Endothelial cell of umbilical vein (primary cell): ENCODE data around the gene SRD5A1. TPM values are rescaled to one million over a fixed set of nuclear protein-coding genes. Genes with fewer than 3 reads are reported as not detected.

Experiments
- BruUV-seq: library from RNA; stranded (reverse); fragments of 400-500 nt; replicated peaks from 2 replicates; lab custom pipeline; 2021; lab: Mats Ljungman, UMichigan
- CTCF ChIA-PET: fragments of 300-600, 350-600 bp; sonication (Branson Sonifier 250); formaldehyde crosslinking; loops from one replicate; lab custom pipeline; 2021; ENCODE audit warnings: antibody characterized with exemption, inconsistent platforms; lab: Charles Lee
- POLR2A ChIA-PET: fragments of 300-600, 350-600 bp; sonication (Branson Sonifier 250); formaldehyde crosslinking; loops from one replicate; lab custom pipeline; 2021; ENCODE audit warnings: antibody characterized with exemption, inconsistent platforms; lab: Charles Lee
- DNase-seq: peaks from one replicate; pipeline ENCODE4 v3.0.0-alpha.2; 2011; ENCODE audit warnings: low read depth, low spot score
- FAIRE-seq: peaks from 2 replicates; lab custom pipeline; 2011; peaks lifted over from hg19 to GRCh38; lab: Jason Lieb, UNC
- H2AFZ ChIP-seq: 2 replicates; pipeline ENCODE4 v1.6.0; 2012; ENCODE audit warnings: low read depth, low read length, control low read depth, inconsistent platforms
- H3K27ac ChIP-seq: 2 replicates; pipeline ENCODE4 v1.5.1; 2011; ENCODE audit warnings: low read depth, mild to moderate bottlenecking, control low read depth, low read length, moderate library complexity; ENCODE audit not compliant: insufficient read depth
- H3K27me3 ChIP-seq, 2 experiments: 2 replicates each; pipeline versions ENCODE4 v1.6.0 to v1.6.1; 2011; ENCODE audit warnings: low read length in 2 of 2, mixed read lengths in 1 of 2; ENCODE audit not compliant: control insufficient read depth in 2 of 2, insufficient read depth in 2 of 2
- H3K36me3 ChIP-seq, 2 experiments: 2 replicates in 1 of 2; 3 replicates in 1 of 2; pipeline ENCODE4 v1.5.1; 2011; ENCODE audit warnings: low read length in 2 of 2, mild to moderate bottlenecking in 1 of 2, moderate library complexity in 1 of 2; ENCODE audit not compliant: control insufficient read depth in 2 of 2, insufficient read depth in 2 of 2; ENCODE audit errors: extremely low read depth in 1 of 2
- H3K4me1 ChIP-seq: 3 replicates; pipeline ENCODE4 v1.5.1; 2011; ENCODE audit warnings: mild to moderate bottlenecking, low read length; ENCODE audit not compliant: control insufficient read depth, insufficient read depth; ENCODE audit errors: extremely low read depth
- H3K4me2 ChIP-seq: 2 replicates; pipeline ENCODE4 v1.6.1; 2011; ENCODE audit warnings: low read length, control low read depth, mixed read lengths; ENCODE audit not compliant: insufficient read depth
- H3K4me3 ChIP-seq, 3 experiments: fragments of 200-600 bp in 1 of 3; sonication (generic), shearing (Covaris generic) in 1 of 3; replicated peaks in 1 of 3; 2 replicates each; pipeline ENCODE4 v1.5.1; 2011 to 2016; ENCODE audit warnings: control low read depth in 3 of 3, low read length in 3 of 3, mild to moderate bottlenecking in 2 of 3, inconsistent platforms in 1 of 3, low read depth in 1 of 3, moderate library complexity in 1 of 3; ENCODE audit not compliant: insufficient read depth in 1 of 3
- H3K79me2 ChIP-seq: 2 replicates; pipeline ENCODE4 v1.6.0; 2012; ENCODE audit warnings: low read length, inconsistent platforms; ENCODE audit not compliant: control insufficient read depth, insufficient read depth
- H3K9ac ChIP-seq: replicated peaks from 2 replicates; pipeline ENCODE3; 2011; ENCODE audit warnings: low read length, control low read depth; ENCODE audit not compliant: insufficient read depth; ENCODE audit errors: extremely low read depth
- H3K9me1 ChIP-seq: replicated peaks from 3 replicates; pipeline ENCODE4 v1.6.0; 2011; ENCODE audit warnings: mild to moderate bottlenecking, low read length; ENCODE audit not compliant: control insufficient read depth, insufficient read depth; ENCODE audit errors: extremely low read depth
- H3K9me3 ChIP-seq: replicated peaks from 2 replicates; pipeline ENCODE4 v1.5.1; 2012; ENCODE audit warnings: low read length, inconsistent platforms; ENCODE audit not compliant: control insufficient read depth, insufficient read depth
- H4K20me1 ChIP-seq: replicated peaks from 2 replicates; pipeline ENCODE3; 2011; ENCODE audit warnings: mild to moderate bottlenecking, low read length; ENCODE audit not compliant: control insufficient read depth, insufficient read depth; ENCODE audit errors: extremely low read depth
- CTCF ChIP-seq, 2 donors: IDR thresholded peaks; 1 replicate in 1 of 2; 2 replicates in 1 of 2; pipeline ENCODE4 v1.5.1; 2011; ENCODE audit warnings: low read length in 2 of 2, mild to moderate bottlenecking in 2 of 2, moderate library complexity in 2 of 2, control low read depth in 1 of 2, inconsistent platforms in 1 of 2, low read depth in 1 of 2; ENCODE audit not compliant: insufficient read depth in 1 of 2; ENCODE audit errors: extremely low read depth in 1 of 2
- EZH2 ChIP-seq: IDR thresholded peaks from 2 replicates; pipeline ENCODE4 v1.6.1; 2012; ENCODE audit warnings: borderline replicate concordance, low read depth, mild to moderate bottlenecking, moderate library complexity, low read length, inconsistent platforms; ENCODE audit not compliant: severe bottlenecking
- FOS ChIP-seq: IDR thresholded peaks from 2 replicates; pipeline ENCODE4 v1.6.1; 2011; ENCODE audit warnings: mild to moderate bottlenecking, low read length, moderate library complexity, borderline replicate concordance; ENCODE audit not compliant: insufficient read depth
- GATA2 ChIP-seq: IDR thresholded peaks from 2 replicates; pipeline ENCODE4 v1.7.0; 2011; ENCODE audit warnings: low read depth, mild to moderate bottlenecking, moderate library complexity, mixed read lengths, low read length; ENCODE audit not compliant: insufficient read length, insufficient read depth
- JUN ChIP-seq: IDR thresholded peaks from 2 replicates; pipeline ENCODE4 v1.6.1; 2011; ENCODE audit warnings: borderline replicate concordance, low read depth; ENCODE audit not compliant: insufficient read length, insufficient read depth
- MAX ChIP-seq: IDR thresholded peaks from 2 replicates; pipeline ENCODE4 v1.6.1; 2011; ENCODE audit not compliant: insufficient read depth, insufficient read length
- MYC ChIP-seq: IDR thresholded peaks from one replicate; pipeline ENCODE4 v1.6.1; 2011; ENCODE audit warnings: mild to moderate bottlenecking, low read depth, low read length
- POLR2A ChIP-seq: IDR thresholded peaks from 2 replicates; pipeline ENCODE4 v1.6.1; 2012; ENCODE audit warnings: low read depth, mild to moderate bottlenecking, control low read depth, low read length
- POLR2AphosphoS5 ChIP-seq: IDR thresholded peaks from 2 replicates; pipeline ENCODE4 v1.6.1; 2012; ENCODE audit warnings: low read depth, mild to moderate bottlenecking, control low read depth, low read length, moderate library complexity; ENCODE audit not compliant: insufficient read depth
- dilution Hi-C: fragments of 300-500 bp; cut with MboI; formaldehyde crosslinking; loops from one replicate; pipeline ENCODE4 v1.15.0; 2019; ENCODE audit warnings: low sequenced_read_pairs; ENCODE audit not compliant: extremely low pct_ligation_motif_present
- intact Hi-C: fragments of 100-400 bp; cut with micrococcal nuclease; formaldehyde crosslinking; loops from one replicate; pipeline ENCODE4 v1.10.0; 2022
- polyA plus RNA-seq, 4 experiments: library from polyadenylated mRNA; depleted of rRNA in 3 of 4; stranded (reverse) in 3 of 4; unstranded in 1 of 4; fragments of >200 nt; gene quantifications; 2 replicates each; pipeline versions ENCODE4 v1.2.1 to v1.2.3, GENCODE V29; 2011 to 2012; ENCODE audit warnings: missing spikeins in 1 of 4
- total RNA-seq: library from RNA; stranded (reverse); gene quantifications from 2 replicates; pipeline ENCODE4 v1.2.3, GENCODE V29; 2021

SRD5A1 gene
- total and polyA plus RNA-seq, 2 donors (not counting 3 experiments of a cell fraction or from before 2014, with no cell fraction given) = 11.6 to 14.8 TPM

GRCh38 chr5:6584727-6585126, 48.5 kb upstream of the SRD5A1 start:
- no TSS peak for BruUV-seq
- Histone ChIP-seq H3K36me3 (no peaks in the 10 kb centered on the region), H3K9me3 (no peaks in the 10 kb centered on the region), H4K20me1 (no peaks in the 10 kb centered on the region), H3K4me2 (no peak overlapping the region), H3K4me1 (peaks cover 13% of the 10 kb centered on the region), H2AFZ (no peak overlapping the region), H3K27me3 (peaks cover 23 to 30% of the 10 kb centered on the region in 2 experiments), H3K4me3 (no peak overlapping the region), H3K27ac (no peak overlapping the region), H3K79me2 (no peaks in the 10 kb centered on the region), H3K9ac (no peak overlapping the region), H3K9me1 (no peaks in the 10 kb centered on the region)
- intact Hi-C loops (loop anchor here (10.0 kb wide), 1 partner anchor 210 kb away; the partner anchor contains the start of gene MED10), dilution Hi-C loops (no loop called here)
- FAIRE-seq = no peak
- TF ChIP-seq MAX (no peak), MYC (no peak), GATA2 (no peak), FOS (no peak), POLR2A (no peak), POLR2AphosphoS5 (no peak), CTCF (IDR thresholded peaks at IDR 0.05; ENCODE audit: extremely low read depth in 1 of 2, insufficient read depth in 1 of 2, low read depth in 1 of 2, low read length in 2 of 2) (no peak), EZH2 (no peak), JUN (no peak)
- ChIA-PET POLR2A (no interaction called here), CTCF (interaction anchor here (0.8 to 1.3 kb wide), 3 partner anchors 8 to 1088 kb away, joined by 3 to 5 read pairs (median 3); no protein-coding TSS in a partner anchor)
- DNase-seq = no peak
